ENCODE results near the gene NFIB.

The NFIB gene

DNA sequence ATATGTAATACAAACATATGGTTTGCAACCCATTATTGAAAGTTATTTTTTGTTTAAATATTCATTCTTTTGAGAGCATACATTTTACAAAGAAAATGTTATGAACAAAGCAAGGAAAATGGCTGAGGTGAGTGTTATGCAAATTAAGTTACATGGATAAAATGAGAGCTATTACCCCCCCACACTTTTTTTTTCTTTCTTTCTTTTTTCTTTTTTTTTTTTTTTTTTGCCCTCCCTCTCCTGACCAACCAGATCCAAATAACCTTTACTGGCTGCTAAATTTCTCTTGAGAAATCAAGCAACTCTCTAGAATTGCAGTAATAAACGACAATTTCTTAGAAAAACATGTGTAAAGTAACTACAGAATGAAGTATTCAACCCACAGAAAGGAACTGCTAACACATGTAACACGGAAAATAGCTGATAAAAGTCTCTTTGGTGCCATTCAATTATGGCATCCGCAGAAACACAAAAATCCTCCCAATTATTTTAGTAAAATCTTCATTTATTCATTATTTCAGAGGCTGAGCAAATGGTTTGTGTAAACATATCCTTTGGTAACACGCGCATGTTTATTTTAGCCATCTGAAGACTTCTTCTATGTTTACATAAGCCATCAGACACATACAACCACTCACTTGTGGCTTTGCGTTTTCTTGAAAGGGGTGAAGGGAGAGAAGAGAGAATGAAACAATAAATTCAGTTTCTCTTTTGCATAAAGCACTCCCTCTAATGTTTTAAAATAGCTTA, 216.1 kb downstream of the NFIB start:
- no peak overlapping the region for H3K4me3 ChIP-seq (ENCODE audit: low read depth, low read length)
- in situ Hi-C loops (cut with HindIII; ENCODE audit: low sequenced_read_pairs): no loop called here
- no peak for DNase-seq (ENCODE audit: low read depth)
- TF ChIP-seq, protein P1, sequence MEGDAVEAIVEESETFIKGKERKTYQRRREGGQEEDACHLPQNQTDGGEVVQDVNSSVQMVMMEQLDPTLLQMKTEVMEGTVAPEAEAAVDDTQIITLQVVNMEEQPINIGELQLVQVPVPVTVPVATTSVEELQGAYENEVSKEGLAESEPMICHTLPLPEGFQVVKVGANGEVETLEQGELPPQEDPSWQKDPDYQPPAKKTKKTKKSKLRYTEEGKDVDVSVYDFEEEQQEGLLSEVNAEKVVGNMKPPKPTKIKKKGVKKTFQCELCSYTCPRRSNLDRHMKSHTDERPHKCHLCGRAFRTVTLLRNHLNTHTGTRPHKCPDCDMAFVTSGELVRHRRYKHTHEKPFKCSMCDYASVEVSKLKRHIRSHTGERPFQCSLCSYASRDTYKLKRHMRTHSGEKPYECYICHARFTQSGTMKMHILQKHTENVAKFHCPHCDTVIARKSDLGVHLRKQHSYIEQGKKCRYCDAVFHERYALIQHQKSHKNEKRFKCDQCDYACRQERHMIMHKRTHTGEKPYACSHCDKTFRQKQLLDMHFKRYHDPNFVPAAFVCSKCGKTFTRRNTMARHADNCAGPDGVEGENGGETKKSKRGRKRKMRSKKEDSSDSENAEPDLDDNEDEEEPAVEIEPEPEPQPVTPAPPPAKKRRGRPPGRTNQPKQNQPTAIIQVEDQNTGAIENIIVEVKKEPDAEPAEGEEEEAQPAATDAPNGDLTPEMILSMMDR (IDR thresholded peaks at IDR 0.05; ENCODE audit: low read depth, low read length, missing control alignments): no peak

DNA sequence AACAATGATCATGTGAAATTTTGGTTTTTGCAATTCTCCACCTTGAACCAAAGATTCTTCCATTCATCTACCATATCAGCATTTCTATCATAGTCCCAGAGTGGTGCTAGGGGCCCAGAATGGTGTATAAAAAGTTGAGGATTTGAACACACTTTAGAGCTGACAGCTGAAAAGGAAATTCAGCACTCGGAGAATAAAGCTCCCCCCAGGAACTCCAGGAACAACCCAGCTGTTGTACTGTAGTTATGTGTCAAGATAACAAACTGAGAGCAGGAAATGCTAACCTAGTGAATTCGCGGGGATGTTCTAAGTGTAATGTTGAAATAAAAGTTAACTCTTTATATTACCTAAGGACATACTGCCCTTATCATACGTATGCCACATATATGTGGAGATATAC, 216.7 kb downstream of the NFIB start:
- H3K4me3 ChIP-seq (ENCODE audit: low read depth, low read length): no peak overlapping the region
- TF ChIP-seq, protein P1 (IDR thresholded peaks at IDR 0.05; ENCODE audit: low read depth, low read length, missing control alignments): no peak
- peak; percentile 24 for DNase-seq (ENCODE audit: low read depth)
- in situ Hi-C loops (cut with HindIII; ENCODE audit: low sequenced_read_pairs): no loop called here

DNA sequence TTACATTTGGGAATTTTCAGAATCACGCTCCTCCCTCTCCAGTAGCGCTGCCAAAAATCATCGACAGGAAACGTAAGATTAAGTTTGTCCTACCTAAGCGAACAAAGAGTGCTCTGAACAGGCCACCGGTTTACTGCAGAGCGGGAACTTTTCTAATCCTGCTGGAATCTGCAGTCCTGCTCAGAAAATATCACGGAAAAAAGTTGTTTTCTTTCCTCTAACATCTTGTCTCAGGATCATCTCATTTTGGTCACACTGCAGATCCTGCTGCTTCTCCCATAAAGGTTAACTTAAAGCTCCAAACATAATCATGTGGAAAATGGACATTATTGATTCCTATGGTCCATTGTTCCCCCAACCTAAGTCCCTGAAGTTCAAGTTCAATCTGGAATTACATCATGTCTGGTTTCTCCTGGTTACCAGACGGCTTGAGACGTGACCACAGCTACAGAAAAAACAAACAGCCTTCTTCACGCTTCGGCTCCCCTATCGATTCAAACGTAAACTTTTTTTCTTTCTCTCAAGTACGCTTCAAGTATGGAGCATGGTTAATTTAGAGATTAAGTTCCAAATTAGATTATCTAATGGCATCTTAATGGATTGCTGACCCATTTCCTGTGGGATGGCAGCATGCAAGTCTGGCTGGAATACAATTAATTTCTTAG, 217.6 kb downstream of the NFIB start:
- DNase-seq (ENCODE audit: low read depth): peak; percentile 92
- TF ChIP-seq, protein P1 (IDR thresholded peaks at IDR 0.05; ENCODE audit: low read depth, low read length, missing control alignments): no peak
- peak overlapping the region; percentile 22 for H3K4me3 ChIP-seq (ENCODE audit: low read depth, low read length)
- in situ Hi-C loops (cut with HindIII; ENCODE audit: low sequenced_read_pairs): no loop called here

DNA sequence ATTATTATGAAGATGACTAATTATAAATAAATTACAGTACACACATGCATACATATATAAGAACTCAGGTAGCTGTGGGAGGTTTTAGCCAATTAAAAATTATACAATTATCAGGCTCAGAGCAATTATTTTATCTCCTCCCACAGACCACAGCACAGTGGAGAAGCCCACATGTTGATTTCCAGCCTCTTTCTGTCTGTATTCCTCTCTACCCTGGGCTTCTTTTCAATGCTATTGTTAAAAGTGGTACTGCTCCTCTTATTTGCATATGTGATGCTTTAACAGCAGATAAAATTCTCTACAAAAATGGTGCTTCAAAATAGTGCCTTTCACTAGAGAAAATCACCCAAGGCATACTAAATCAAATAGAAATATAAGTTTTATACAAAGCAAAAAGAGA, 218.7 kb downstream of the NFIB start:
- TF ChIP-seq, protein P1 (IDR thresholded peaks at IDR 0.05; ENCODE audit: low read depth, low read length, missing control alignments): no peak
- in situ Hi-C loops (cut with HindIII; ENCODE audit: low sequenced_read_pairs): no loop called here
- H3K4me3 ChIP-seq (ENCODE audit: low read depth, low read length): no peak overlapping the region
- no peak for DNase-seq (ENCODE audit: low read depth)

DNA sequence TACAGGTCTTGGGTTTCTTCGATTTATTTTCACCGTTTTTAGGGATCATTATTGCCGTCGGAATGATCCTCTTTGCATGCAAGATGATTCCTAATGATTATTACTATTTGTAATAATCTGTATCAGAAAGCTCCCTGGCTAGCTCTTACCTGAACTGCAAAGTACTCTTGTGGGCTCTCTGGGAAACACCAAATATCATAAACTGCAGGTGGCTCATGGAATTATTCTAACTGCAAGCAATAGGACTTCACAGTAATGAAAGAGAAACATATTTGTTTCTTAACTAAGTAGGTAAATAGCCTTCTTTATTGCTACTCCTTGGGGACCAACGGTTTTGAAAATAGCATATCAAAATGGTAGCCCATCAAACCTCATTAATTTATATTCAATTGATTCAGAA, 219.4 kb downstream of the NFIB start:
- DNase-seq (ENCODE audit: low read depth): no peak
- H3K4me3 ChIP-seq (ENCODE audit: low read depth, low read length): no peak overlapping the region
- in situ Hi-C loops (cut with HindIII; ENCODE audit: low sequenced_read_pairs): no loop called here
- TF ChIP-seq, protein P1 (IDR thresholded peaks at IDR 0.05; ENCODE audit: low read depth, low read length, missing control alignments): no peak

DNA sequence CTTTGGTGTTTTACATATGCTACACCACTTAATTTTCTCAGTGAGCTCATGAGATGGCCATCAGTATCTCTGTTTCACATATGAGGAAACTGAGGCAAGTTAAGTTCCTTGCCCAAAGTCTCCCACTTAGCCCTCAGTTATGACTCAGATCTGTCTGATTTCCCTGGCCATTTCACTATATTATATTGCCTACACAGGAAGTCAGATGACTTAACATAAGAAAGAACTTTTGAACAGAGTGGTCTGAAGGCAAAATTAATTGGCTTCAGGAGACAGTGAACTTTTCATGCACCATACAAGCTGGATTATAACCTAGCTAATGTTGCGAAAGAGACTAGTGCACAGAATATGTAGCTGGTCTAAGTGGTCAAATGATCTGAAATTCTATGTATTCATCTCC, 221.6 kb downstream of the NFIB start:
- in situ Hi-C loops (cut with HindIII; ENCODE audit: low sequenced_read_pairs): no loop called here
- TF ChIP-seq, protein P1 (IDR thresholded peaks at IDR 0.05; ENCODE audit: low read depth, low read length, missing control alignments): no peak
- DNase-seq (ENCODE audit: low read depth): no peak
- H3K4me3 ChIP-seq (ENCODE audit: low read depth, low read length): no peak overlapping the region

Measured in astrocyte of the cerebellum (primary cell).